Middle frontal gyrus (tissue), 1 donor: ENCODE data around the gene ERBB4.

Source experiments
- DNase-seq: peaks from one replicate; pipeline ENCODE4 v3.0.0-alpha.2; 2015; ENCODE audit warnings: low spot score; ENCODE audit errors: extremely low spot score

Gene ERBB4

DNA sequence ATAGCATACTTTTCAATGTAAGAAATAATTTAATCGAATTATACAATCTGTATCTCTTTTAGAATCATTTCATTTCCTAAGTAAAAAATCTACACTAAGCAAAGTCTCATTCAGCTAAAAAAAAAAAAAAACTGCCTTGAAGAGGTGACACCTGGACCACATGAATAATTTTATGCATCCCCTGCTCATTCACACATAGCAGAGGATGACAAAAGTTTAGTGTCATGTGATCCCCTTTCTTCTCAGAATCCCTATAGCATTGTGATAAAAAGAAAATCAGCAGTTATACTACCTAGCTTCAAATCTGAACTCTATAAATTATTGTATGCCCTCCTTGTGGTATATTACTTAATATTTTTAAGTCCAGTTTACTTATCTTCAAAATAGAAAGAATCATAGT lies 603.8 kb downstream of the ERBB4 start:
- no peak for DNase-seq

DNA sequence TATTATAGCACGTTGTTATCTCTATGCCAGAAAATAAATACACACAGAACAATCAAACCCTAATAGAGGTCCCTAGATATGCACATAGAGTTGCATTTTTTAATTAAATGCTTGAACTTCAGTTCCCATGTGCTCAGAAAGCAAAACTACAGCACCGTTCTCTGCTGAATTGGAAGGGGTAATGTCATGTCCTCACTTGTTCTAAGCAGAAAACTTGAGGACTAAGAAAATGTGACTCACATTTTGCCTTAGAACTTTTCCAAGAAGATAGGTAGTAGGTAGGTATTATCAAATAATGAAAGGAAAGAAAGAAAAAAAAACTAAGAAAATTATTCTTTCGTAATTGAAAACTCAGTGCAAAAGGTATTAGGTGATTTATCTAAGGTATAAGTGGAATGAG lies 607.3 kb downstream of the ERBB4 start:
- DNase-seq, result no peak

DNA sequence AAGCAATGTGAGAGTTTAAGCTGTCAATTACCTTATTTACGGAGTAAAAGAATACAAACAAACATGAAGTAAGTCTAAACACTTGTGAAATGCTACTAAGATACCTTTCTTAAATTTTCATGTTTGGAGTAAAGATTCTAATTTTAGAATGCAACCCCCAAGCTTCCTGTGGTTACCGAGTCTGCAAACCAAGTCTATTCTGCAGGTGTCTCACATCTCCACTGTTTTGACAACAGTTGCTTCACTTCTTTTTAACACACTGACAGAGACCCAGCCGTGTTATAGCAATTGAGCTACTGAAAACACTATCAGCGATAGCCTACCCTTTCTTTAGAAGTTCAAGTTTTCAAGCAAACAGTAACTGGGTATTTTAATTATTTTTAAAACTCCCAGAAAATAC lies 608.3 kb downstream of the ERBB4 start:
- no peak for DNase-seq

DNA sequence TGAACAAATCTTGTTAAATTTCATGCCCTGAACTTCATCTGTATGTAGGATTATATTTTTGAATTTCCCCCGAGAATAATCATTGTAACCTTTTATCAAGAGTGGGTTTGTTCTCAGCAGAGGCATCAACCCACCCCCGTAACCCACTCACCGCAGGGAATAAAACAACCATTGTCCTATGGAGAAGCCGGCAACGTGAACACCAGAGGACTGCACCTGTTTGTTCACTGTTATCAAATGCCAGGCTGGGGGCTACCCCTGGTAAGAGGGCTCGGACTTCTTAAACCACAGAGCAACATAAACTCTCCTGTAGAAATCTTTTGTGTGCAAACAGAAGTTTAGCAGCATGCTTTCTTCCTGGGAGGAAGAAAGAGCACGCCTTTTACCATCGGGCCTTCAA lies 610.4 kb downstream of the ERBB4 start:
- DNase-seq, result no peak

DNA sequence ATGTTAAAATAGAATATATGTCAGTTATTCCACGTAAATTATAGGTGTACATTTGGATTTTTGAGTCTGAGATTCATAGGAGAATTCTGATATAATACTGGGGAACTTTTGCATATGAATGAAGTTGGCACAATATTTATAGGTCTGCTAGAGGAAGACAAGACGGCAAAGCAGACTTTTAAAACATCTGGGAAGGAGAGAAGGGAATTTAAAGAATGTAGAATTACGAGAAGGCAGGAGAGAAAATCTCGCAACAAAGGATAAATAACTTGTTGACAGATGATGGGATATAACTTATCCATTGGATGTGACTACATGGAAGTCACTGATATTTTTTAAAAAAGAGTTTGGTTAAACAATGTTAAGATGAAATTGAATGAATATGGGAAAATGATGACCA lies 615.6 kb downstream of the ERBB4 start:
- DNase-seq, result no peak

DNA sequence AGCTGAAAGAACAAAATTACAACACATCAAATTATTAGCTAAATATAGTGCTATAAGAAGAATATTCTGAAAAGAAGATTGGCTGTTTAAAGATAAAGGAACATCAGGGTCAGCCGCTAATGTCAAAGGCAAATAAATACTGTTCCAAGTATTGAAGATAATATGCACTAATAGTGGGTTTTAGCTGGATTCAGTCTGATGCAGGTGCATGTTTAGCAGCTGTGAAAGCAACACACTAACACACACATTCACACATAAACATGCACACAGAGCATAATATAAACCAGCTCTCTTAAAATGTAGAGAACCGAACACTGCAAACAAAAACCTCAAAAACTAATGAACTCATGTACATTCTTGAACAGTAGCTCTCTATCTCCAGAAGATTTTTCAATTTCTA lies 634.6 kb downstream of the ERBB4 start:
- no peak for DNase-seq

DNA sequence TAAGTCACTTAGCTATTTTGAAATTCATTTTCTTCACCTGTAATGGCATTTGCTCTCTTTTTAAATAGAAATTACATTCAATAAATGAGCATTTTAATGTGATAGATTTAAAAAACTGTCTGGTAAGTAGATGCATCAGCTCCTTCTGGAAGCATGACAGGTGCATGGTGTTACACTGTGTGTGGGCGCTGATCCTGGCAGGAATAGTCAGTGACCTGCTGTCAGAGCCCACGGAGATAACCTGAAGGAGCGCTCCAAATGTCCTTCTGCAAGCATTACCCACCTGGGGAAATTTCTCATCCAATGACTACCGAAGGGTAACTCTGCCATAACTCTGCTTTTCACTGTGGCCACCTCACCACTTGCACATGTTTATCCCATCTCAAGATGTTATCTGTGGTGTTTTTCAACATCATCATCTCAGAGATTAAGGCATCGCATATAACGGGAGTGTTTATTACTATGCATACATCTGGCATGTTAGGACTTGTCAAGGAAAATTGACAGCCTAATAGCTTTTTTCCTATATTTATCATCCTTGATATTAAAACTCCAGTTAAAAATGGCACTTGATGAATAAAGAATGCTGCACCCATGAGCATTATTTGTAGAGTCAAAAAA lies 637.3 kb downstream of the ERBB4 start:
- DNase-seq, result no peak

DNA sequence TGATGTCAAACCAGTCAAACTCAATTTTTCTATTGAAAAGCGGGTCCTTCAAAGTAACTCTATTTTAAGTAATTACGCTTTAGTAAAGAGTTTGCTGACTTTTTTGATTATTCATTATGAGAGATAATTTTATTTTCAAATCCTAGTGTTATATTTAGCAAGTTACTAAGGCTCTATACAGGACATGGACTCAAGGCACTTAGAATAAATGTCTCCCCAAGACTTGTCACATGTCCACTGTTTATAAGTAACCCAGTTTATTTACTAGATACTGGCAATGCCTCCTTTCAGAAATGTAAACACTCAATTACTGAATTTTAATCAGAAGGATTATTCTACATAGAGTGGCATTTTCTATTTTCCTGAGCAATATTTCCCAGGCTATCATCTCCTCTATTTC lies 638.1 kb downstream of the ERBB4 start:
- no peak for DNase-seq

DNA sequence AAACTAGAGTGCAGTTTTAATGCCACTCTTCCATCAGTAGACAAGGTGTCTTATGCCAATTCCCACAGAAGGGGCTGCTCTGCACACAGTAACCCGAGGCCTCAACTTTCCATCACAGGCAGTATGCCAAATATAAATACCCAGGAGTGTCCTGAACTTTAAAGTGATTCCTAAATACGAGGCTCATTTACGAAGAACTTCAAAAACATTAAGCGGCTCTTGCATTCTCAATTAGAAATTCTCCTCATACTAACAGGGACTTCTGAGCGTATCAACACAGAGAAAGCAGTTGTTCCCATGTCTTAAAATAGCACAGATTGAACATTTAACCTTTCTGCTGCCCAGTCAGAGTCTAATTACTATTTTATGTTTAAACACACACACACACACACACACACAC lies 638.6 kb downstream of the ERBB4 start:
- no peak for DNase-seq

DNA sequence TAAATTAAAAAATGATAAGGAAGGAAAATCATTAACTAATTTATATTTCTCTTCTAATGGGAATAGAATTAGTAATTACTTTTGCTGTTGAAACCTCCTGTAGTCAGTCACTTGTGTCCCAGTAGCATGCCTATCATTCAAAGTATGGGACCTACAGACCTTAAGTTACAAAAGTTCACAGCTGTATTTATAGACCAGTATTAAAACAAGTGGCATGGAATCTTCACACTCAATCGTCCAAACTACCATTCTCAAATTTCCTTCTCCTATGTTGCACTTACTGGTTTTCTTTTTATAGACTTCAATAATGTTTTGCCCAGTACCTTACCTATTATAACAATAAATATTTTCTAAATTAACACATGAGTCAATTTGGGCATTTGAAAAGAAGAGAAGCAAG lies 639.9 kb downstream of the ERBB4 start:
- no peak for DNase-seq

DNA sequence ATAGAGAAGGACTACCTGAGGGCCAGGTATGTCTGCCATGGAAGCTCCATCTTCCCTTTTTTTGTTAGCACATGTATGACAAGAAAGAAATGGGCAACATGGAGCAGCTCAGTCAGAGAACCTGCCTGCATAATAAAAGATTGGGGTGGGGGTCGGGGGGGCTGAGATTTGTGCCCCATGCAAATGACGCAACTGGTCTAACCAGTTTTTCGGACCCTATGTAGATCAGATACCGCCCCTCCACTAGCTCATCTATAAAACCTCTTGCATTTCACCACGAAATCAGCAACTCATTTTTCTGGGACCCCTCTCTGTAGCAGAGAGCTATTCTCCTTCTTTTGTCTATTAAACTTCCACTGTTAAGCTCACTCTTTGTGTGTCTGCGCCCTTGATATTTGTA lies 657.2 kb downstream of the ERBB4 start:
- DNase-seq, result no peak

DNA sequence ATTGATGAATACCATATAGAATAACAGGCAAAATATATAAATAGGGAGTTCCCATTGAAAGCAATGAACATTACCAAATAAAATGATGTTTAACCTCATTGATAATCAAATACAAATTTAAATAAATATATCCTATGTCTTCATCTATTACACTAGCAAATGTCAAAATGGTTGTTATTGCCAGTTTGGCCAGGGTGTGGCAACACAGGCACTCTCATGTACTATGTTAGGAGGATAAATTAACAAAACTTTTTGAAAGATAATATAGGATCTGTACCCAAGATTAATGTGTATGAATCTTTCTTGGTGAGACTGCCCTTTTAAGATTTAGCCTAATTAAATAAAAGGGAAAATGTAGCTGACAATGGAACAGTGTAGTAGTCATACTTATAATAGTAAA lies 659.3 kb downstream of the ERBB4 start:
- DNase-seq, result no peak

DNA sequence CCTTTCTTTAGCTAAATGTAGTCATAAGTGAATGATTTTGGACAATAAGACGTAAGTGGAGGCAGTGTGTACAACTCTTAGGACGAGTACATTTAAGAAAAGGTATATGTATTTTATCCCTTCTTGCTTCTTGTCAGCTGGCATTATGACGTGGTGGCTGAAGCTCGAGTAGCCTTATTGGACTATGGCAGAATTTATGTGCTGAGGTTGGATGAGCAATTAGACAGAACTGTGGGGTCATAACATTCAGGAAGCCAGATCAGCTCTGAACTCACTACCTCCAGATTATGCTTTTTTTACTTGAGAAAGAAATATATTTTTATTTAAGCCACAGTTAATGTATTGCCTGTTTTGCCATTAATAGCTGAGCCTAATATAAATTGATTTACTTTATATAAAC lies 661.5 kb downstream of the ERBB4 start:
- no peak for DNase-seq

DNA sequence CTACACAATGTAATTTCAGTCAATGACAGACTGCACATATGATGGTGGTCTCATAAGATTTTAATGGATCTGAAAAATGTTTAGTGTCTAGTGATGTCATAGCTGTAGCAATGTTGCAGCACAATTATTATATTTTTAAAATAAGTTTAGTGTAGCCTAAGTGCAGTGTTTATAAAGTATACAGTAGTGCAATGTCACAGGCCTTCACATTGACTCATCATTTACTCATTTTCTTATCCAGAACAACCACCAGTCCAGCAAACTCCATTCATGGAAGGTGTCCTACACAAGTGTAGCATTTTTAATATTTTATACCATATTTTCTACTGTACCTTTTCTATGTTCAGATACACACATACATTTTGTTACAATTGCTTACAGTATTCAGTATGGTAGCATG lies 663.1 kb downstream of the ERBB4 start:
- no peak for DNase-seq

DNA sequence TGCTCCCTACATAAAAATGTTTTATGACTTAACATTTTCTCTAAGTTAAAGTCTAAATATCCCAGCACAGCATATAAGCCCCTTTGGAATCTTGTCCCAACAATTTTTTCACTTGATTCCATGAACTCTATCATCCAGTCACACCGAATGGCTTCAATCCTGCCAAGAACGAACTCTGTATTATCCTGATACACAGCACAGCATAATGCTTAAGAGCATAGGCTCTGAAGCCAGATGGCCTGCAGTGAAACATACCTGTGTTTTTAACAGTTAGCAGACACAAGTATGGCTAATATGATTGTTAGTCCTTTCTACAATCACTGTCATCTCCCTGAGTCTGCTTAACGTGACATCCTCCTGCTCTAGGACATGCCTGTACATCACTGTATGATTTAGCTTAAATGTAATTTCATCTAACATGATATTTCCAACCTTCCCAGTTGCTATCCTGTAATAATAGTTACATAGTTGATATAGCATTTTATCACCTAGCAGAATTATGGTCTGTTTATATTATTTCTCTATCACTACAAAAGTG lies 669.5 kb downstream of the ERBB4 start:
- DNase-seq, result no peak

DNA sequence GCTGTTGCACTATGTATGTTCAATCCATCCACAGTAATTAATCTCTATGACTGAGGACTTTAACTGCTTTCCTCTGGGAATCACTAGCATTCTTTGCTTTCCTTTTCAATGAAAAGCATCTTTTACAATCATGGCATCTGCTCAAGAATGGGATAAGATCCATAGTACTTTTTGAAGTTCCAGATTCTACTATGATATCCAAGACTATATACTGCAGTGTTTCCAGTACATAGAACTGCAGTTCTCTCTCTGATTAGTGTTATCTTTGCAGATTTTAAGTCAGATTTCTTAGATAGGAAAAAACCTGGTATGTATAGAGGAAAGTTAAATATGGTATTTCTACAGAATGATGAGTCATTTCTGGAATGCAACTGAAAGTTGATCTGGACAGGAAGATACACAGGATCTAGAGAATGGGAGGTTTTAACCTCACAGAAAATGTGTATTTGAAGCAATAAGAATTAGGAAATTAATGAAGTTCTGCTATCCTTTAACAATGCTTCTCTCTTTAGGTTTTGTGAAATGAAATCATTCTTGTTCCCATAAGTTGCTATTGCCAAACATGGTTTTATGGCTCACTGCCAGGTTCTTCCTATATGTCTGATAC lies 670.7 kb downstream of the ERBB4 start:
- DNase-seq, result no peak

DNA sequence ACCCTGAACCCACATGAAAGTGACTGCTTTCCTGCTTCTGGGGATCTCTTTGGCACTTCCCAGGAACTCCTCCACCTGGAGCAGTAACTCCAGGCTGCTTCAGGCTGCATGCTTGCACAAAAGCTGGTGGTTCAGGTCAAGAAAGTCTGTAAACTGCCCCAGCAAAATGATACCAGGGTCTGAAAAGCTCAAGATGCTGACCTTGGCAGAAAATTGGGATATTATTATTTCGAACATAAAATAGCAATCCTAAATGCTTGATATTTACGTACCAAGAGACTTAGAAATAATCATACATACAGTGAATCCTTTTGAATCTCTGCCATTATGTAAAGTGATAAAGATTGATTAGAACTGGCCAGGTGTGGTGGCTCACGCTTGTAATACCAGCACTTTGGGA lies 674.3 kb downstream of the ERBB4 start:
- no peak for DNase-seq

DNA sequence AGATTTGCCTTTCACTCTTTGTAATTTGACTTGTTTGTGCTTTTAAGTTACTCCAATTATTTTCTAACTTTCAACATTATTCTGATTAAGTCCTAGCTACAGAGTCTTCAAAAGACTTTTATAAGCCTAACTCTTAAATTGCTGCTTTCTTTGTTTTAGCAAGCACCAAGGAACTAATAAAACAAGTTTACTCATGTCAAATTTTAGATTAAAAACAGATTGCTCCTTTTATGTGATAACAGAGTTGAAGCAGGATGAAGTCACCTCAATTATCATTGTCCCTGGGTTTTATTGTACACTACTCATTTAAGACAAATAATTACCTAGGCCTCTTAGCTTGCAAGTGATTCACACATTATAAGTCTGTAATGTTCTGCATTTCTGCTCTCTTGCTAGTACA lies 678.4 kb downstream of the ERBB4 start:
- DNase-seq, result no peak

DNA sequence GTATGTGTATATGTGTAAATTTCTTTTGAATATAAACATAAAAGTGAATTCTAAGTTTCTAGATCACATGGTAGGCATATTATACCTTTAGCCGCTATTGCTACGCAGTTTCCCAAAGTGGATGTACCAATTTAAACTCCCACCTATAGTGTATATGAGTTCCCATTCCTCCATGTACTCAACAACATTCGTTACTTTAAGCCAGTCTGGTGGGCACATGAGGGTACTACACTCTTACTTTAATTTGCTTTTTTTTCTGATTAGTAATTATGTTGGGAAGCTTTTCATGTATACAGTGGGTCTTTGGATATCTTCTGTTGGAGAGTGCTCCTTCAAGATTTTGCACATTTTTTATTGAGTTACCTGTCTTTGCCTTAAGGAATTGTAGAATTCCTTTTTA lies 683.8 kb downstream of the ERBB4 start:
- no peak for DNase-seq

DNA sequence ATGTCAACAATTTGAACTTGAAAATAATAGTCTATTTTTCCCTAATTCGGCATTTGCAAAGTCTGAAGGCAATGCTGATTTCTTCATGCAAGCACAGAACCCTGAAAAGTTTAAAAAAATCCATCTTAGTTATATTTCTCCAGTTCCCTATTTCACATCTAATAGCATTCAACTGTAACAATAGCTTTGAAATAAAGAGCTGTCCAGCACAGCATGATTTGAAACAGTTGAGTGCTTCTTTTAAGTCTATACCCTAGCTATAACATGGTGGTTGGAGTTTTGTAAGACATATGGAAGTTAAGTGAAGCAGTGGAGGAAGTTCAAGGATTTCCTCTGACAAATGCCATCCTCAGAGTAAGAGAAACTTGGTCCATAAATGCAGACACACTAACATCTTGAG lies 691.9 kb downstream of the ERBB4 start:
- no peak for DNase-seq

DNA sequence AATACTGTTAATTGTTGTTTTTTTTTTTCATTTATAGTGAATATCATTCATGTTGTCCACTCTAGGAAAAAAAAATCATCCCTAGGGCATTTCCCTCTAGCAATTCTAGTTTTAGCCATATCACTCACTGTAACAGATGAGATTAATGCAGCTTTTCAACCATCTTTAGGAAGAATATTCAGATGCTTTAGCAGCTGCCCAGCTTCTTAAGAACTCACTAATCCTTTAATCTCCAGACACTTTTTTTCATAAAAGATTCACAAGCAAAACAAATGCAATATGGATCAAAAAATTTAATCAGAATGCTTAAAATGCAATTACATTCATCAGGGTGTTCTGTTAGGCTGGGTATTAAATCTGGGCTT lies 692.6 kb downstream of the ERBB4 start:
- no peak for DNase-seq

DNA sequence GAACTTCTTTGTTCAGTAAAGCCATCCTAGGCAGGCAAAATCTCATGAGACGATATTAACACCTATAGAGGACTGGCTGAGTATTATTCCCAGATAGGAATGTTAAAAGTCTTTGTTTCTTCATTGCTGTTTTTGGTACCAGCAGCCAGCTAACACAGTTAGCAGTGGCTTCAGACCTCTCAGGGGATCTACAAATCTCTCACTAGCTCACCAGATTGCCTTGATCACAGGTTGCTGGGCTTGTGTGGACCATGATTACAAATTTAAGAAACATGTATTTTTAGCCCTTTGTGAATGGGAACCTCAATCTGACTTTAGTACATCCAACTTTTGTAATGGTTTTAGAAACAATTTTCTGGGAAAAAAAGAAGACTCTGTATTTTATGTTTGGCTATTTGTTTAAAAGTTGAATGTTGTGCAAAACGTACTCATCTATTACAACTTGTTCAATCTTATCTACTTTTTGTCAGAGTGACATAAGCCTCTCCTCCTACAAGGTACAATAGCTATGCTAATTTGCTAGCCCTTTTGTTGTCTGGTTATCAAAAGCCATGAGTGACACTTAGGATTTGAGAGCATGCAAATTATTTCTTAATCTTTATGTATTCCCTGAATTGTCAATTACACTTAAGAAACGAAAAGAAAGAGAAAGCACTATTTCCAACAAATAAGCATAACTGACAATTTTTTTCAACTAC lies 693.1 kb downstream of the ERBB4 start:
- no peak for DNase-seq

DNA sequence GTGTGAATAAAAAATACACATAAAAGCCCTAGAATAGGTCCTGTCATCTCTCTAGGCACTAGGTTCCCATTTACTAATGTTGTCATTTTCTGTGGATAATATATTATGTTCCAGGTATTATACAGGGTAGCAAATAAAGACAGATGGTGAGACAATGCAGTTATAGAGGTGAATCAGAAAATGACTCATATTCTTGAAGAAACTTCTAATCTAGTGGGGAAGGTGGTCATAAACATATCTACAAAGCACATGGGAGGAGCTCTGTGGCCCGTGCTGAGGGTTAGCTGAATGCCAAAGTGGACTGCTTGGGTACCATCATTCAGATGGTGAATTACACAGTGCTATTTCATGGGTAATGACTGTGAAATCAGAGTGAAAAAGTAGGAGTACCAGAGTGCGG lies 700.9 kb downstream of the ERBB4 start:
- no peak for DNase-seq
